HCT116 (cell line): Measurements from ENCODE around the gene TSC22D3. TPM values are rescaled to one million over a fixed set of nuclear protein-coding genes. Genes with fewer than 3 reads are reported as not detected.
"Not testable (repeated sequence)": the region's sequence is repeated elsewhere in the genome, so short reads cannot be mapped to it uniquely, and the experiment has no call there.

Experiments used
- ATAC-seq: fragments of 200-7000 bp; cut with Tn5 transposase; 2 replicates; pipeline ENCODE4 v1.9.1; 2020; ENCODE audit warnings: mild to moderate bottlenecking, moderate library complexity
- BruUV-seq: library from RNA; stranded (reverse); fragments of 400-500 nt; replicated peaks from 2 replicates; lab custom pipeline; 2021; lab: Mats Ljungman, UMichigan
- CTCF ChIA-PET: fragments of 300-600 bp; sonication (Branson Sonifier 250); formaldehyde crosslinking; loops from one replicate; lab custom pipeline; 2021; ENCODE audit warnings: antibody characterized with exemption; lab: Charles Lee
- POLR2A ChIA-PET: fragments of 300-600, 350-600 bp; sonication (Branson Sonifier 250); formaldehyde crosslinking; loops from one replicate; lab custom pipeline; 2021; ENCODE audit warnings: antibody characterized with exemption; lab: Charles Lee
- RAD21 ChIA-PET, 2 experiments: fragments of 300-600 bp; sonication (Branson Sonifier 250); formaldehyde crosslinking; loops; one replicate each; lab custom pipeline; 2023; ENCODE audit warnings: low total read pairs in 2 of 2; ENCODE audit not compliant: uncharacterized antibody in 2 of 2, unreplicated experiment in 2 of 2, low non-redundant PET in 1 of 2; lab: Charles Lee
- DNase-seq: peaks from one replicate; pipeline ENCODE4 v3.0.0-alpha.2; 2010; ENCODE audit warnings: low read depth, low spot score
- H2AFZ ChIP-seq: fragments of 200-600 bp; shearing (Covaris generic), sonication (generic); 2 replicates; pipeline ENCODE4 v1.6.1; 2017; ENCODE audit warnings: low read depth, mixed run types, mixed read lengths, antibody characterized with exemption, low read length; ENCODE audit not compliant: poor library complexity, severe bottlenecking
- H3K27ac ChIP-seq: 2 replicates; pipeline ENCODE4 v1.5.1; 2012; ENCODE audit warnings: low read depth, low read length
- H3K27me3 ChIP-seq: fragments of 200-600 bp; sonication (generic); 2 replicates; pipeline ENCODE4 v1.6.1; 2016; ENCODE audit warnings: mixed run types, low read length, mixed read lengths; ENCODE audit not compliant: insufficient read depth
- H3K36me3 ChIP-seq, 2 experiments: fragments of 200-500 bp in 1 of 2; fragments of 200-600 bp in 1 of 2; sonication (Bioruptor generic) in 1 of 2; sonication (generic) in 1 of 2; 2 replicates each; pipeline versions ENCODE4 v1.5.1 to v1.6.1; 2014 to 2016; ENCODE audit warnings: low read length in 2 of 2, inconsistent platforms in 1 of 2, mixed read lengths in 1 of 2, mixed run types in 1 of 2; ENCODE audit not compliant: insufficient read depth in 2 of 2, control insufficient read depth in 1 of 2
- H3K4me1 ChIP-seq, 2 experiments: fragments of 200-600 bp in 1 of 2; sonication (generic) in 1 of 2; 2 replicates each; pipeline versions ENCODE4 v1.5.1 to v1.6.1; 2012 to 2017; ENCODE audit warnings: low read length in 2 of 2, inconsistent platforms in 1 of 2, mild to moderate bottlenecking in 1 of 2, mixed read lengths in 1 of 2, mixed run types in 1 of 2, moderate library complexity in 1 of 2; ENCODE audit not compliant: insufficient read depth in 2 of 2, control insufficient read depth in 1 of 2
- H3K4me2 ChIP-seq: fragments of 200-600 bp; sonication (generic); 2 replicates; pipeline ENCODE4 v1.6.1; 2017; ENCODE audit warnings: mixed run types, low read length, mixed read lengths
- H3K4me3 ChIP-seq, 2 experiments: fragments of 200-600 bp in 1 of 2; sonication (generic) in 1 of 2; replicated peaks in 1 of 2; 2 replicates each; pipeline ENCODE4 v1.5.1; 2011 to 2016; ENCODE audit warnings: low read length in 2 of 2, control low read depth in 1 of 2, low read depth in 1 of 2, mild to moderate bottlenecking in 1 of 2, mixed read lengths in 1 of 2, mixed run types in 1 of 2
- H3K79me2 ChIP-seq: fragments of 200-600 bp; sonication (generic); 2 replicates; pipeline ENCODE4 v1.6.1; 2017; ENCODE audit warnings: mild to moderate bottlenecking, mixed run types, low read length, moderate library complexity, mixed read lengths; ENCODE audit not compliant: insufficient read depth
- H3K9ac ChIP-seq: fragments of 200-600 bp; sonication (generic); 2 replicates; pipeline ENCODE4 v1.6.1; 2016; ENCODE audit warnings: low read length, mixed read lengths
- H3K9me2 ChIP-seq: fragments of 200-600 bp; sonication (generic), shearing (Covaris generic); 2 replicates; pipeline ENCODE4 v1.6.1; 2017; ENCODE audit warnings: mixed run types, mild to moderate bottlenecking, moderate library complexity; ENCODE audit not compliant: insufficient read depth
- H3K9me3 ChIP-seq, 2 experiments: fragments of 200-500 bp in 1 of 2; fragments of 200-600 bp in 1 of 2; sonication (Bioruptor generic) in 1 of 2; sonication (generic) in 1 of 2; 2 replicates each; pipeline ENCODE4 v1.6.1; 2014 to 2017; ENCODE audit warnings: low read length in 2 of 2, mixed read lengths in 2 of 2, inconsistent platforms in 1 of 2, low read depth in 1 of 2, mild to moderate bottlenecking in 1 of 2, mixed run types in 1 of 2, moderate library complexity in 1 of 2; ENCODE audit not compliant: control insufficient read depth in 1 of 2, insufficient read depth in 1 of 2
- H4K20me1 ChIP-seq: fragments of 200-600 bp; sonication (generic), shearing (Covaris generic); 2 replicates; pipeline ENCODE4 v1.6.1; 2017; ENCODE audit warnings: mixed run types, mild to moderate bottlenecking, moderate library complexity; ENCODE audit not compliant: insufficient read depth
- EZH2phosphoT487 ChIP-seq: fragments of 200-600 bp; IDR thresholded peaks from 2 replicates; pipeline ENCODE4 v1.6.1; 2018; ENCODE audit warnings: antibody characterized with exemption, borderline replicate concordance
- JUND ChIP-seq: IDR thresholded peaks from 2 replicates; pipeline ENCODE4 v1.6.1; 2012
- POLR2A ChIP-seq: IDR thresholded peaks from 2 replicates; pipeline ENCODE4 v1.7.0; 2011; ENCODE audit warnings: borderline replicate concordance; ENCODE audit not compliant: insufficient read depth, insufficient read length; ENCODE audit errors: extremely low read depth
- SP1 ChIP-seq: IDR thresholded peaks from 2 replicates; pipeline ENCODE4 v1.6.1; 2012; ENCODE audit warnings: low read depth
- SRF ChIP-seq: IDR thresholded peaks from 2 replicates; pipeline ENCODE4 v1.6.1; 2012; ENCODE audit warnings: low read depth
- TCF7L2 ChIP-seq: IDR thresholded peaks from 2 replicates; pipeline ENCODE4 v1.7.0; 2011; ENCODE audit warnings: borderline replicate concordance, inconsistent platforms; ENCODE audit not compliant: insufficient read depth, insufficient read length; ENCODE audit errors: extremely low read depth
- YY1 ChIP-seq: IDR thresholded peaks from 2 replicates; pipeline ENCODE4 v1.6.1; 2011; ENCODE audit warnings: low read length, low read depth, moderate library complexity, mild to moderate bottlenecking; ENCODE audit not compliant: insufficient replicate concordance; ENCODE audit errors: extremely low read depth
- intact Hi-C: fragments of 100-400 bp; cut with micrococcal nuclease; formaldehyde crosslinking; loops from 2 replicates; pipeline ENCODE4 v1.10.0; 2022
- total RNA-seq: library from RNA; stranded (reverse); gene quantifications from one replicate; pipeline ENCODE4 v1.2.1, GENCODE V29; 2021; ENCODE audit not compliant: unreplicated experiment
- TF ChIP-seq, protein P1 (sequence below): IDR thresholded peaks from 2 replicates; pipeline ENCODE4 v1.6.1; 2012

TSC22D3 gene
- total RNA-seq, 1 experiment from 2014 or later, result 24.6 TPM

DNA sequence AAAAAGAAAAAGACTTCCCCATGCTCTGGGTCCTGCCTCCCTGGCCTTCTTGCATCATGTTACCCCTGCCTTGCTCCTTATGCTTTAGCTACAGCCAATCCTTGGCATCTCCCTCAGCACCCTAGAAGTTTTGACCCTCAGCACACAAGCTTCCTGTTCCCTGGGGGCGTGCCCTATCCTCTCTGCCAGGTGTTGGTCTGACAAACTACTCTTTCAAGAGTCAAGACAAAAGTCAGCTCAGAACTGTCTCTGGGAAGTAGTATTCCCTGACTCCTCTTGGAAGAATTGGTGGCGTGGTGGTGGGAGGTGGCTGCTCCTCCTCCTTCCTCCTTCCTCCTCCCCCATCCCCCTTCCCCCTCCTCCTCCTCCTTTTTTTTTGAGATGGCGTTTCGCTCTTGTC is 106.3 kb downstream of the TSC22D3 start:
- H3K9me2 ChIP-seq, result no peaks in the 10 kb centered on the region
- ChIA-PET RAD21 (no interaction called here), CTCF (interaction anchor here (1.3 kb wide), 1 partner anchor 48 kb away, joined by 5 read pairs; no protein-coding TSS in a partner anchor), POLR2A (no interaction called here)
- BruUV-seq, result no TSS peak
- H3K27ac ChIP-seq, result no peak overlapping the region
- no peaks in the 10 kb centered on the region for H3K27me3 ChIP-seq
- TF ChIP-seq SRF (no peak), SP1 (no peak), POLR2A (no peak)
- no peaks in the 10 kb centered on the region for H3K79me2 ChIP-seq
- no peak overlapping the region for H3K9ac ChIP-seq
- H3K36me3 ChIP-seq, result no peaks in the 10 kb centered on the region
- H3K9me3 ChIP-seq, result no peaks in the 10 kb centered on the region
- H4K20me1 ChIP-seq, result no peaks in the 10 kb centered on the region
- H3K4me2 ChIP-seq, result no peak overlapping the region
- H2AFZ ChIP-seq, result no peak overlapping the region
- intact Hi-C loops, result no loop called here
- no peak overlapping the region for H3K4me3 ChIP-seq
- DNase-seq (no peak), ATAC-seq (no peak)
- H3K4me1 ChIP-seq, result peaks cover 14 to 15% of the 10 kb centered on the region in 2 experiments

DNA sequence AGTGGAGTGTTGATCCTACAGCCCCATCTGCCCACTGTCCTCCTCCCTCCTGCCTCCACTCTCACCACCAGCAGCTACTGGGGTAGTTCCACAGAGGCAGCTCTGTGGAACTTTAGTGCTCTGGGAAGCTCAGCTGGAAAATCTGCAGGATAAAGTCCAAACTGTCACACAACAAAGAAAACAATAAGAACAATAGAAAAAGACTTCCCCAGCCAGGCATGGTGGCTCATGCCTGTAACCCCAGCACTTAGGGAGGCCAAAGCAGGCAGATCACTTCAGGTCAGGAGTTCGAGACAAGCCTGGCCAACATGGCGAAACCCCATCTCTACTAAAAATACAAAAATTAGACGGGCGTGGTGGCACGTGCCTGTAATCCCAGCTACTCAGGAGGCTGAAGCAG is 106.9 kb downstream of the TSC22D3 start:
- POLR2A ChIA-PET, result not testable (repeated sequence)

DNA sequence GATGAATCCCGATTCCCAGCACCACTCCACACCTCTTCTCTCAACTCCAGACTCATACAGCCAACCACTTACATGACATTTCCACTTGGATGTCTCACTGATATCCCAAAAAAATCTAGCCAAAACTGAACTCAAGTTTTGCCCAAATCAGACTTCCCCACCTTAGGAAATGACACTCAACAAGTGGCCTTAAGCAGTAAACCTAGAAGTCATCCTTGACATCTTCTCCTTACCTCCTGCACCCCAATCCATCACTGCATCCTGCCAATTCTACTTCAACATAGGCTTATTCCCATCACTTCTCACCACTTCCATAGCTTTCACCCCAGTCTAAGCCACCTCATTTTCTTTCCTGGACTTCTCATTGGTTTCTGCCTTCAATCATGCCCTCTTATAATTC is 108.2 kb downstream of the TSC22D3 start:
- H3K27me3 ChIP-seq, result no peaks in the 10 kb centered on the region
- DNase-seq (no peak), ATAC-seq (no peak)
- TF ChIP-seq EZH2phosphoT487 (no peak), SRF (no peak), JUND (no peak), SP1 (no peak), TCF7L2 (no peak), YY1 (no peak)
- TF ChIP-seq, protein P1, sequence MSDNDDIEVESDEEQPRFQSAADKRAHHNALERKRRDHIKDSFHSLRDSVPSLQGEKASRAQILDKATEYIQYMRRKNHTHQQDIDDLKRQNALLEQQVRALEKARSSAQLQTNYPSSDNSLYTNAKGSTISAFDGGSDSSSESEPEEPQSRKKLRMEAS, result no peak
- intact Hi-C loops, result no loop called here
- RAD21 ChIA-PET, result no interaction called here
- no peaks in the 10 kb centered on the region for H3K9me2 ChIP-seq
- no peak overlapping the region for H3K4me3 ChIP-seq
- H3K9me3 ChIP-seq, result no peaks in the 10 kb centered on the region
- H3K4me1 ChIP-seq, result no peaks in the 10 kb centered on the region
- BruUV-seq, result no TSS peak
- H3K4me2 ChIP-seq, result no peak overlapping the region
- no peak overlapping the region for H2AFZ ChIP-seq
- no peak overlapping the region for H3K27ac ChIP-seq
- H3K79me2 ChIP-seq, result no peaks in the 10 kb centered on the region
- CTCF ChIA-PET, result no interaction called here
- POLR2A ChIA-PET, result no interaction called here
- no peaks in the 10 kb centered on the region for H4K20me1 ChIP-seq
- H3K36me3 ChIP-seq, result no peaks in the 10 kb centered on the region
- H3K9ac ChIP-seq, result no peak overlapping the region

More for the DNA sequence above, 106.9 kb downstream of the TSC22D3 start:
- H3K36me3 ChIP-seq, H3K9me2 ChIP-seq, H3K4me2 ChIP-seq, H2AFZ ChIP-seq, H3K27ac ChIP-seq, RAD21 ChIA-PET, ATAC-seq, H3K27me3 ChIP-seq, H3K9me3 ChIP-seq, H3K4me3 ChIP-seq, H3K9ac ChIP-seq, BruUV-seq, H4K20me1 ChIP-seq, H3K79me2 ChIP-seq, intact Hi-C loops, DNase-seq, H3K4me1 ChIP-seq: not testable (repeated sequence)
- CTCF ChIA-PET, result interaction anchor here (1.3 kb wide), 1 partner anchor 48 kb away, joined by 5 read pairs; no protein-coding TSS in a partner anchor
